ENCODE results near the gene INSIG1.

- TF ChIP-seq CTCF (IDR thresholded peaks at IDR 0.05; ENCODE audit: low read length), result no peak
- TF ChIP-seq EZH2 (optimal IDR thresholded peaks at IDR 0.05; ENCODE audit: low read depth, low read length), result no peak
- TF ChIP-seq EZH2phosphoT487 (IDR thresholded peaks at IDR 0.05; ENCODE audit: low read length), result no peak
These were observed 43.7 kb upstream of the INSIG1 start for GRCh38 chr7:155254018-155254417.
